Liver (tissue), 9 donors: ENCODE measurements around the gene KLC4. TPM values are rescaled to one million over a fixed set of nuclear protein-coding genes. Genes with fewer than 3 reads are reported as not detected.

Experiments used
- DNase-seq: peaks from one replicate; pipeline ENCODE4 v3.0.0-alpha.2; 2017; ENCODE audit warnings: low spot score
- H3K27ac ChIP-seq, 2 donors: one replicate each; pipeline ENCODE4 v1.7.0; 2013; ENCODE audit warnings: inconsistent platforms in 2 of 2, low read length in 2 of 2, control low read depth in 1 of 2, low read depth in 1 of 2, mild to moderate bottlenecking in 1 of 2
- H3K27me3 ChIP-seq, 4 donors: one replicate each; pipeline versions ENCODE4 v1.6.1 to v1.7.0; 2013; ENCODE audit warnings: low read length in 3 of 4, inconsistent platforms in 1 of 4, mild to moderate bottlenecking in 1 of 4, moderate library complexity in 1 of 4; ENCODE audit not compliant: control insufficient read depth in 4 of 4, insufficient read depth in 4 of 4
- H3K36me3 ChIP-seq, 4 donors: one replicate each; pipeline versions ENCODE4 v1.6.1 to v1.7.0; 2013; ENCODE audit warnings: low read length in 3 of 4, mild to moderate bottlenecking in 3 of 4, low read depth in 1 of 4, moderate library complexity in 1 of 4; ENCODE audit not compliant: control insufficient read depth in 4 of 4, insufficient read depth in 3 of 4
- H3K4me1 ChIP-seq, 4 donors: one replicate each; pipeline versions ENCODE4 v1.6.1 to v1.7.0; 2013; ENCODE audit warnings: low read length in 3 of 4, mild to moderate bottlenecking in 3 of 4, moderate library complexity in 1 of 4; ENCODE audit not compliant: control insufficient read depth in 4 of 4, insufficient read depth in 4 of 4
- H3K4me3 ChIP-seq, 3 donors: one replicate each; pipeline versions ENCODE4 v1.6.1 to v1.7.0; 2013; ENCODE audit warnings: low read length in 3 of 3, control low read depth in 1 of 3, low read depth in 1 of 3, mild to moderate bottlenecking in 1 of 3
- H3K9ac ChIP-seq, 2 donors: one replicate each; pipeline ENCODE4 v1.7.0; 2013; ENCODE audit warnings: low read length in 2 of 2, mild to moderate bottlenecking in 2 of 2, moderate library complexity in 2 of 2, control low read depth in 1 of 2, low read depth in 1 of 2
- H3K9me3 ChIP-seq, 4 donors: one replicate each; pipeline versions ENCODE4 v1.6.1 to v1.7.0; 2013; ENCODE audit warnings: low read length in 3 of 4; ENCODE audit not compliant: control insufficient read depth in 4 of 4
- FOXA1 ChIP-seq: IDR thresholded peaks from 2 replicates; pipeline ENCODE4 v1.6.1; 2016; ENCODE audit warnings: antibody characterized with exemption
- FOXA2 ChIP-seq: IDR thresholded peaks from 2 replicates; pipeline ENCODE4 v1.6.1; 2016; ENCODE audit warnings: antibody characterized with exemption
- GABPA ChIP-seq, 2 donors: IDR thresholded peaks in 1 of 2; conservative IDR thresholded peaks in 1 of 2; 2 replicates each; pipeline ENCODE4 v1.6.1; 2016; ENCODE audit warnings: antibody characterized with exemption in 2 of 2, mild to moderate bottlenecking in 1 of 2, moderate library complexity in 1 of 2
- HNF4A ChIP-seq, 2 donors: conservative IDR thresholded peaks; 2 replicates each; pipeline ENCODE4 v1.6.1; 2016; ENCODE audit warnings: antibody characterized with exemption in 2 of 2, mild to moderate bottlenecking in 2 of 2
- HNF4G ChIP-seq: IDR thresholded peaks from 2 replicates; pipeline ENCODE4 v1.6.1; 2016; ENCODE audit warnings: antibody characterized with exemption
- JUND ChIP-seq, 2 donors: IDR thresholded peaks; 2 replicates each; pipeline ENCODE4 v1.6.1; 2016; ENCODE audit warnings: antibody characterized with exemption in 2 of 2
- MAX ChIP-seq: IDR thresholded peaks from 2 replicates; pipeline ENCODE4 v1.6.1; 2016; ENCODE audit warnings: antibody characterized with exemption
- NR2F2 ChIP-seq: IDR thresholded peaks from 2 replicates; pipeline ENCODE4 v1.6.1; 2016; ENCODE audit warnings: antibody characterized with exemption
- REST ChIP-seq: IDR thresholded peaks from 2 replicates; pipeline ENCODE4 v1.6.1; 2016; ENCODE audit warnings: antibody characterized with exemption, mild to moderate bottlenecking
- SP1 ChIP-seq: IDR thresholded peaks from 2 replicates; pipeline ENCODE4 v1.6.1; 2018; ENCODE audit warnings: antibody characterized with exemption, mild to moderate bottlenecking
- TAF1 ChIP-seq: conservative IDR thresholded peaks from 2 replicates; pipeline ENCODE4 v1.6.1; 2016; ENCODE audit warnings: antibody characterized with exemption, mild to moderate bottlenecking
- WGBS: extraction: QIAGEN DNeasy Blood & Tissue Kit; methylation state at CpG from one replicate; pipeline ENCODE4 v1.1.7; 2013; 5-methylcytosine and 5-hydroxymethylcytosine counted together
- polyA plus RNA-seq, 2 donors: library from polyadenylated mRNA; stranded (reverse) in 1 of 2; unstranded in 1 of 2; fragments of 200-250 nt in 1 of 2; fragments of >200 nt in 1 of 2; fragmentation: Nextera tagmentation in 1 of 2; extraction: Ambion mirVana in 1 of 2; gene quantifications; one replicate each; pipeline versions ENCODE4 v1.2.1 to v1.2.3, GENCODE V29; 2013 to 2015
- total RNA-seq, 2 donors: library from RNA; depleted of rRNA; stranded (reverse); fragments of >200 nt; gene quantifications; one replicate each; pipeline ENCODE4 v1.2.3, GENCODE V29; 2014
- TF ChIP-seq, protein P1 (sequence below): fragments of 150-350 bp; IDR thresholded peaks from 2 replicates; pipeline ENCODE4 v1.5.1; 2017; ENCODE audit warnings: improper control_type of control experiment, low read depth, low read length; ENCODE audit not compliant: missing input control
- donor health status: healthy.
- donor health status: healthy.
- donor health status: healthy.
- donor health status: healthy.
- donor health status: healthy.

KLC4 gene
- total and polyA plus RNA-seq, 4 donors: 33.2 to 97.0 (median 45.9) TPM

- H3K9me3 ChIP-seq: no peaks in the 10 kb centered on the region
- H3K4me1 ChIP-seq: peaks cover 0 to 5% (median 2%) of the 10 kb centered on the region in 4 donors
- H3K36me3 ChIP-seq: no peaks in the 10 kb centered on the region
- 91% methylated on average over 4 of the region's 4 CpGs for WGBS
- H3K9ac ChIP-seq: no peak overlapping the region
- H3K4me3 ChIP-seq: no peak overlapping the region
- H3K27me3 ChIP-seq: no peaks in the 10 kb centered on the region
- DNase-seq: no peak
- TF ChIP-seq FOXA1: no peak
- no peak for TF ChIP-seq REST
- no peak for TF ChIP-seq NR2F2
- H3K27ac ChIP-seq: no peak overlapping the region
Observed at GRCh38 chr6:43088654-43089056, 29.2 kb downstream of the KLC4 start.

GRCh38 chr6:43089467-43089866 is 30.0 kb downstream of the KLC4 start:
- peaks cover 0 to 7% (median 3%) of the 10 kb centered on the region in 4 donors for H3K4me1 ChIP-seq
- H3K27ac ChIP-seq: no peak overlapping the region
- DNase-seq: no peak

GRCh38 chr6:43089874-43090558 is 30.6 kb downstream of the KLC4 start:
- Histone ChIP-seq H3K27ac (no peak overlapping the region), H3K4me1 (peaks cover 0 to 7% (median 3%) of the 10 kb centered on the region in 4 donors), H3K9me3 (no peaks in the 10 kb centered on the region), H3K9ac (no peak overlapping the region), H3K4me3 (no peak overlapping the region), H3K36me3 (no peaks in the 10 kb centered on the region), H3K27me3 (no peaks in the 10 kb centered on the region)
- WGBS: 85% methylated on average over 8 of the region's 8 CpGs
- no peak for TF ChIP-seq HNF4A (conservative IDR thresholded peaks at IDR 0.05)
- no peak for TF ChIP-seq SP1
- no peak for DNase-seq

More at GRCh38 chr6:43089467-43089866, 30.0 kb downstream of the KLC4 start:
- Histone ChIP-seq H3K4me3 (no peak overlapping the region), H3K9me3 (no peaks in the 10 kb centered on the region), H3K36me3 (no peaks in the 10 kb centered on the region), H3K27me3 (no peaks in the 10 kb centered on the region), H3K9ac (no peak overlapping the region)
- TF ChIP-seq MAX (no peak), GABPA (IDR thresholded peaks at IDR 0.05 in 1 of 2, conservative IDR thresholded peaks at IDR 0.05 in 1 of 2) (no peak), TAF1 (no peak), SP1 (no peak), JUND (IDR thresholded peaks at IDR 0.05) (no peak)
- 77% methylated on average over 4 of the region's 4 CpGs for WGBS

GRCh38 chr6:43090559-43090956 is 31.1 kb downstream of the KLC4 start:
- Histone ChIP-seq H3K4me3 (no peak overlapping the region), H3K27me3 (no peaks in the 10 kb centered on the region), H3K36me3 (no peaks in the 10 kb centered on the region), H3K4me1 (peaks cover 0 to 7% (median 3%) of the 10 kb centered on the region in 4 donors), H3K9ac (no peak overlapping the region), H3K27ac (no peak overlapping the region), H3K9me3 (no peaks in the 10 kb centered on the region)
- no peak for DNase-seq
- WGBS: 77% methylated on average over 2 of the region's 2 CpGs
- TF ChIP-seq HNF4G: no peak
- no peak for TF ChIP-seq REST
- TF ChIP-seq NR2F2: no peak
- TF ChIP-seq, protein P1, sequence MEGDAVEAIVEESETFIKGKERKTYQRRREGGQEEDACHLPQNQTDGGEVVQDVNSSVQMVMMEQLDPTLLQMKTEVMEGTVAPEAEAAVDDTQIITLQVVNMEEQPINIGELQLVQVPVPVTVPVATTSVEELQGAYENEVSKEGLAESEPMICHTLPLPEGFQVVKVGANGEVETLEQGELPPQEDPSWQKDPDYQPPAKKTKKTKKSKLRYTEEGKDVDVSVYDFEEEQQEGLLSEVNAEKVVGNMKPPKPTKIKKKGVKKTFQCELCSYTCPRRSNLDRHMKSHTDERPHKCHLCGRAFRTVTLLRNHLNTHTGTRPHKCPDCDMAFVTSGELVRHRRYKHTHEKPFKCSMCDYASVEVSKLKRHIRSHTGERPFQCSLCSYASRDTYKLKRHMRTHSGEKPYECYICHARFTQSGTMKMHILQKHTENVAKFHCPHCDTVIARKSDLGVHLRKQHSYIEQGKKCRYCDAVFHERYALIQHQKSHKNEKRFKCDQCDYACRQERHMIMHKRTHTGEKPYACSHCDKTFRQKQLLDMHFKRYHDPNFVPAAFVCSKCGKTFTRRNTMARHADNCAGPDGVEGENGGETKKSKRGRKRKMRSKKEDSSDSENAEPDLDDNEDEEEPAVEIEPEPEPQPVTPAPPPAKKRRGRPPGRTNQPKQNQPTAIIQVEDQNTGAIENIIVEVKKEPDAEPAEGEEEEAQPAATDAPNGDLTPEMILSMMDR: no peak
- TF ChIP-seq JUND (IDR thresholded peaks at IDR 0.05): no peak
- no peak for TF ChIP-seq FOXA2
